ENCODE results near the gene SSR2.
"Not testable (repeated sequence)": the region's sequence is repeated elsewhere in the genome, so short reads cannot be mapped to it uniquely, and the experiment has no call there.

SSR2 gene

DNA sequence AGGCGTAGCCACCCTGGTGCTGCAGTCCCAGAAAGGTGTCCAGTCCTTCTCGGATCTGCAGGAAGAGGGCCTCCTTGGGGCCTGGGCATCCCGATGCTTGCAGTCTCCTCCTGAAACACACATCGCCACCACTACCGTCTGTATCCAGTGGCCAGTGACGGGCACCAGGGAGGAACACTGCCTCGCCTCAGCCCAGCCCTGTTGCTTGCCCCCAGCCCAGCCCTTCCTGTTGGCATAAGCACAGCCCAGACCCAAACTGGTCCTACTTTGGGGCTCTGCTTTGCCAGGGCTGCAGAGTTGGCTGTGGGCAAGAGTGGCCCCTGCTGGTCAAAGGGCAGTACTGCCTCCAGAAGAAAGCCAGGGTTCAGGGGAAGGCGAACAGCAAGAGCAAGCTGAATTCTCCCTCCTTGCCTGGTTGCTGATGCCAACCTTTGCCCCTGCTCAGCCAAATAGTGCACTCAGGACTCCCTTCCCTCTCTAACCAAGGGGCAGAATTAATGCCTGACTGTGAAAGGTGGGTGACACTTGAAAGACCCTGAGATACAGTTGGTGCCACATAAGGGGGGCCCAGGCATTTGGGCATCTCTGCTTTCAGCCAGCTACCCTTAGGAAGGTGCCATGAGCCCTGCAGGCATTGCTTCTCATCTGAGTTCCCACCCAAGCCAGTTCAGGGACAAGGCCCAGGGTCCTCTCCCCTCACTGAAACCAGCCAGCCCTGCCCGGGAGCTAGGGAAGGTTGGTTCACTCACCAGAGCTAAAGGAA is 31.3 kb downstream of the SSR2 start:
- peak; percentile 71 for DNase-seq

DNA sequence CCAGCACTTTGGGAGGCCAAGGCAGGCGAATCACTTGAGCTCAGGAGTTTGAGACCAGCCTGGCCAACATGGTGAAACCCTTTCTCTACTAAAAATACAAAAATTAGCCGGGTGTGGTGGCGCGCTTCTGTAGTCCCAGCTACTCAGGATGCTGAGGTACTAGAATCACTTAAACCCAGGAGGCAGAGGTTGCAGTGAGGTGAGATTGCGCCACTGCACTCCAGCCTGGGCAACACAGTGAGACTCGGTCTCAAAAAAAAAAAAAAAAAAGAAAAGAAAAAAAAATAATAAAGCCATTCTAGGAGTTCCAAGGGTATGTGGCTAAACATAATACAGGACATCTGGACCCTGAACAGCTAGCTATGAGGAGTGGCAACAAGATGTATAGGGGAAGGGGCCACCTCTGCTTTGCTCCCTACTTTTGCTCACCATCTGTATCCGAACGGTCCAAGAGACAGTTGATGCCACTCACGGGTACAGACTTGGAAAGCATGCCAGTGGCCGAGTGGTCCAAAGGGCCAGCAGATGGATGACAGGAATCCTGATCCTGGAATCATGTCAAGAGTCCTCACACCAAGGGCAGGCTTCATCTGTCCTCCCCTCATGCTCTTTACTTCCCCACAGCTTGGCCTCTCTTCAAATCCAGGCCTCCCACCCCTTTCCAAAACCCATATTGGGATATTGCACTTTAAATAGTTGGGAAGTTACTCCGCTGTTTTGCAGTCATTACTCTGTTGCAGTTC is 35.7 kb downstream of the SSR2 start:
- DNase-seq: not testable (repeated sequence)

DNA sequence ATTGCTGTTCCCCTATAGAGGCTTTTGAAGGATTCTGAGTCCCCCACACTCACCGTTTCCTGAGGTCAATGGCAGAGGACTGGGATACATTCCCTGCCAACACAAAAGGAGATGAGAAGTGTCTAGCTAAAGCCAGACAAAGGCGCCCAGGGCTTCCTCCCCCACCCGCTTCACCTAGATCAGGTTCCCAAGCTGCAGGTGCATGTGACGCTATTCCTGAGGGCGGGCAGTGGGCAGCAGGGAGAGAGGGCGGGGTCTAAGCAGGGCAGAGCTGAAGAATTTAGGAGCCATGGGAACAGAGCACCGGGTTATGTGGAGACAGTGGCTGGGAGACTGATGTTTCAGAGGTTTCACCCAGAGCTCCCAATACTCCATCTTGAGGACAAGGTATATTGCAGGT is 36.4 kb downstream of the SSR2 start:
- no peak for DNase-seq

DNA sequence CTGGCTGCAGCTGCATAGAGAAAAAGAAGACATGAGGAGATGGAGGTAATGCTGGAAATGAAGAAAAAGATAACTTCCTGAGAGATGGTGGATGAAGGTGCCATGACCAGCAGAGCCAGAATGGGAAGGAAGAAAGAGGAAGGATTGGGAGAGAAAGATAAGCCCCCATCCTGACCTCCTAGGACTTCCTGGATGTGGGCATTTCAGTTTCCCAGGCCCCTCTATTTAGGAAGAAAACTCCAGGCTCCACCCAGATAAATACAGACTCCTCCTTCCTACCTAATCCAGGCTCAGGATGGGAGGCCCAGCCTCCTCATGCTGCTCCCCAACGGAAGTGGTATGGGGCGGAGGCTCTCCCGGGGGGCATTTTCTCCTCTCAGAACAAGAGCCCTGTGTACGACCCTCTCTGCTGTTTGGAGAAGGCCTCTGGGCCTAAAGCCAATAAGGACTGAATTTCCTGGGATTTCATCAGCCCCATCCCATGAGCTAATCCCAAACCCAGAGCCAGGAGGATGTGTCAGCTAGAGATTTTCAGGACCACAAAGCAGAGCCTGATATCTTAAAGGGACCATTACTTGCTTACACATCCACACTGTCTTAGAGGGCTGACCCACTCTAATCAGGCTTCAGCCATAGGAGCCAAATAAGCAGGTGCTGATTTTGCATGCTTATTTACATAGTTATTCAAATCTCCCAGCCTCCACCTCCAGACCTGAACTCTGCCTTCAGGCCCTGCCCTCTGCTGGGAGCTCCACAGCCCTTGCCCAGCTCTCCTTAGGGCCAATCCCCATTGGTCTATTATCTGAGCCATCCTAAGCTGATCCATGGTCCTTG is 37.3 kb downstream of the SSR2 start:
- no peak for DNase-seq

DNA sequence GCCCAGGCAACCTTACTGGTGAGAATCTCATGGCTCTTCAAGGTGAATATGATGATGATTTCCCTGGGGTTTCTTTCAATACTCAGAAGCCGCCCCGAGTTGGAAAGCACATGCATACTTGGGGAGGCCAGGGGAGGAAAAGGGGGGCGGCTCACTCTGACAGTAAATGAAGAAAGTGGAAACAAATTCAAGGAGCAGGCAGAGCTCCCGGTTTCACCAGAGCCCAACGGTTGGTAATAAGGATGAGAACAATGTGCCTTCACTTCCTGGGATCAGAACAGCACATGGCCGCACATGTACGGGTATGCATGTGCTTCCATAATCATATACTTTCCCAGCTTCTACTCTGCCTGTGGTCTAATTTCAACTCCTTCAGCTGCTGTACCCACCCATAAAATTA is 38.6 kb downstream of the SSR2 start:
- DNase-seq: no peak

DNA sequence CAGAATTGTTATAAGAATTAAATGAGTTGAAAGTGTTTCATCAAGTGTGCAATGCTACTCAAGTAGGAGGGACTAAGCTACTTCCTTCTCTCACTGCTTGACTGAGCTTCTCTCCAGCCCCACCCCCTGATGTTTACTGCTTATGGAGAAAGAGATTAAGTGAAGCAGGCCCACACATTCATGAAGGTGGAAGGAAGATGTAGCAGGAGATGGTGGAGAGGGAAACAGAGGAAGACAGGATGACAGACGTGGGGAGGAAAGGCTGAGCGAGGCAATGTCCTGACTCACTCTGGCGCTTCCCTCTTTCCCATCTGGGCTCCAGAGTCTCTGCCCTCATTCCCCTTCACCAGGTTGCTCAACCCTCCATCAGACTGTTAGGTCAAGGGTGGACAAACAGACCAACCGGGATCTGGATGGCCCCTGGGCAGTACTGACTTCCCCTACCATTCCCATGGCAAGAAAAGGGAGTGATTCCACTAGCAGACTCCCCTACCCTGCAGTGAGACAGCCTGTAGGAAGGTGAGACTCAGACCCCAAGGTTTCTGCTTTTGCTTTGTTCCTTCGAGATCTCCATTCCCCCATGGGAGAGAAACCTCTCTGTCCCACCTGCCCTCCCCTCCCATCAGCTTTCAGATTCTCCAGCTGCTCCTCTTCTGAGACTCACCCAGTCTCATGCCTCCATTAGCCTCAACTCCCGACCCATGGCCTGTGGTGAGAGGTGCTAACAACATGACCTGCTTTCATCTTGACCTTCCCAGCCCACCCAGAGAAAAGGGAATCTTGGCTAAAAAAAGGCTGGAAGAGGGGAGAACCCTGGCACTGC is 39.3 kb downstream of the SSR2 start:
- no peak for DNase-seq

DNA sequence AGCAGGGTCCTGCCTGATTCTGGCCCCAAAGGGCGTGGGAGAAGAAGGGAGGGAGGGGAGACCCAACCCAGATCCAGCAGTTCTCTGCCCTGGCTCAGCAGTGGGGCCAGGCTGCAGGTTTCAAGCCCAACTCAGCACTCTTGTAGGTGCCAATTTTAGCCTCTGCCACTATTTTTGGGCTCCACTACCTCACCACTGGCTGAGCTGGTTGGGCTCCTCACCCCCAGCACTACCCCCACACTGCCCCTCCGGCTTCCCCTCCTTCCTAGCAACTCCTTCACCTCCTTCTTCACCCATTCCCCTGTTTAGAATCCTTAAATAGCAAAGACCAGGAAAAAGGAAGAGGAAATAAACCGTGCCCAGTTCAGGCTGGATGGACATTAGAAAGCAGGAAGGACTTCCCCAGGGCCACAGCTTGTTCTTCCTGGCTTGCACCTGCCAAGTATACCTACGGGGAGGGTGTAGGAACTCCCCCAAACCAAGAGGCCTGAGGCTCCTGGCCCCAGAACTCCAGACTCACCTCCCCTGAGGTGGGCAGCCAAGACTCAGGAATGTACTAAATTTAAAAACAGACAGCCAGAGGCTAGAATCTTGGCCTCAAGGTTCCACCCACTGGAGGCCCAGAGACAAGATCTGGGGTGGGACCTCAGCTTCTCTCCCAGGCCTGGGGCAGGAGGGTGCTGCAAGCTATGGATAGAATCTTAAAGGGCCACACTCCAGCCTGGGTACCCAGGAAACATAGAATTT is 41.0 kb downstream of the SSR2 start:
- no peak for DNase-seq

DNA sequence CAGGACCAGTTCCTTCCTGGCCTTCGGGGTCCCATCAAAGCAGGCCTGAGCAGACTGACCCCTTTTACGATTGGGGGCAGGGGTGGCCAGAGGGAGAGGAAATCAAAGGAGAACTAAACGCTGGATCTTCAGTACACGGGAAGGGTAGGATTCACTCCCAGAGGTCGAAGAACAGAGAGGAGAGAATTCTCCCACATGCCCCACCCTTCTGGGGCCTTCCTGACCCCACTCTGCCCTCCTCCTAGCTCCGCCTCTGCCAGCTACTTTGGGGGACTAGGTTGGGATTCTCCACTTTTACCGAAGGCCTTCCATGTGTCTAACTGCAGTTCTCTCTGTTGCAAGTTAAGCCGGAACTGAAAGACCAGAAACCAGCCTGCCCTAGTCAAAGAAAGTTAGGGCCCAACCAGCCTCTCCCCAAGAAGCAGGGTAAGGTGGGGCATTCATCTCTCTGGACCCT is 41.8 kb downstream of the SSR2 start:
- DNase-seq: no peak

DNA sequence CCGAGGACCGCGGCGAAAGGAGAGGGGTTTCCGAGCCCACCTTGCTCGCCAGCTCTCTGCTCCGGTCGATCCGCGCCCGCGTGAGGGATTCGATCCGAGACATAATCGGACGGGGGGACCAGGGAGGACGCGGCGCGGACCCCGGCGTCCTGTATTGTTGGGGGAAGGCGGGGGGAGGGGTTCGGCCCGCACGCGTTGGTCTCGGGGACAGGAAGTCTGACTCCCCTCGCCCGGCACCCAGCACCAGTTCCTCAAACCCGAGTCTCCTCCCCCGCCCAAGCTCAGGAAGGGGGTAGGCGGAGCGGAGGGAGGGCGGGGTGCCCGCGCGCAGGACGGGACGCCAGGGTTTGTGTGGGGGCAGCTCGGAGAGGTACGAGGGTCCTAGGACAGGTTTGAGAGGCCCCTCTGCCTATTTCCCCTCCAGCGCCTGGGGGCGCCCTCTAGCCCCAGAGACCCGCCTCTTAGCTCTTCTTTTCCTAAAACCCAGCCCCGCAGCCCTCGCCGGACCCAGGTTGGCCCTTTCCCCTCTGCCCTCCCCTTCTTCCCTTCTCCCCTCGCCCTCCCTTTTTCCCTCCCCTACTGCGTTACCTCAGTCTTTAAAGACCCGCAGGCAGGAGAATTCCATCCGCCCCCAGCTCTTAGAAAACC is 42.3 kb downstream of the SSR2 start, which contains the start of gene ARHGEF2:
ARHGEF2 (minus strand) TSS at position 223 of the 648 bp plus-strand sequence; CDS start at position 103, 120 bp downstream.
- peak; percentile 65 for DNase-seq

DNA sequence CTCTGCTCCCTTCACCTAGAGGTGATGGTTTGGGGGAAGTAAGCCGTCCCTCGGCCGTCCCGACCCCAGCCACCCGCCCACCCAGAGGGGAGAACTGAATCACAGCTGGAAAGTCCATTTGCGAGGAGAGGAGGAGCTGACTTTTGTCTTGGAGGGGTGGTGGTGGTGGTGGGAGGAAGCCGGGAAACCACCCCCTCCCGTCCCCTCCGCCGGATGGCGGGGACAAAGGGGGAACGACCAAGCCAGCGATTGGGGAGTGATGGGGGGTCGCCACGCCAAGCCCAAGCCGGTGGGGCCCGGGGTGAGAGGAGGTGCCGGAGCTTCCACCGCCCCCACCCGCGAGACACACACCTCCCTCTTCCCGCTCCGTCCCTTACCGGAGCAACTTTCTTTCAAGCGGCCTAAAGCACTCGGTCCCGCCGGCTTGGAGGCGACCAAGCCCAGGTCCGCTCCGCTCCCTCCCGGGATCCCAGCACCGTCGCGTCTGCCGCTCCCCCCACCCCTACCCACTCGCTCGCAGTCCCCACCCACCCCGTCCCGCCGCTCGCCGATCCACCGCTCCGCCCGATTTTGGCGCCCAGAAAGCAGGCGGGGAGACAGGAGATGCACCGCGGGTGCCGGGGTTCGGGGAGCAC is 42.9 kb downstream of the SSR2 start:
- peak; percentile 54 for DNase-seq

DNA sequence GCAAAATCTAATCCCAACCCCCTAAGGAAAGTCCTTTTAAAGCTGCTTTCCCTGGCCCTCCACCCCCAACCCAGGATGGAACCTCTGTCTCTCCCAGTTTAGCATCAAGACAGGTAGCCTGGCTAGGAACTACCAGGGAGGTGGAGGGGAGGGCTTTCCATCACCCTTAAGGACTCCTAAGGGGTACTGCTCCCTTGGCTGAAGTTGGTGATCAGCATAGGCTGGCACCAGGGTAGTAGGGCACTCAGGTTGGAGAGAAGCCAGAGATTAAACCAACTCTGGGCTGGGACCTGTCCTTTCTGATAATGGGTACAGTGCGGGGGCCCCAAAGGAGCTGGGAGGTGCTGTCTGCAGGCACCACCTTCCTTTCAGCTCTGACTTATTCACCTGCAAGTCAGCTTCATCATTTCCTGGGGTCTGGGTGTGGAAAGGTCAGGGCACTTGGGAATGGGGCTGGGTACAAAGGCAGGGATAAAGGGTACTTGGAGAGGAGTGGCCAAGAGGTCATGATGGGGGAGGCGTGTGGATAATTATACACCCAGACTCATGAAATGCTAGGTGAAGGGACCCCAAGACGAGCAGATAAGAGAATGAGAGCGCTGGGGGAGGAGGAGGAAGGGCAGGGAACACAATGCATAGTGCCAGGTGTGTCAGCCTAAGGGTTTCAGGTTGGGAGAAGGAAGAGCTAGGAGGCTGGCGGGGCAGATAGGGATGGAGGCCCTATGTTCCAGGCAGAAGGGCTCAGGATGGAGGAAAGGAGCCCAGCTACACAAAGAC is 43.6 kb downstream of the SSR2 start:
- no peak for DNase-seq

DNA sequence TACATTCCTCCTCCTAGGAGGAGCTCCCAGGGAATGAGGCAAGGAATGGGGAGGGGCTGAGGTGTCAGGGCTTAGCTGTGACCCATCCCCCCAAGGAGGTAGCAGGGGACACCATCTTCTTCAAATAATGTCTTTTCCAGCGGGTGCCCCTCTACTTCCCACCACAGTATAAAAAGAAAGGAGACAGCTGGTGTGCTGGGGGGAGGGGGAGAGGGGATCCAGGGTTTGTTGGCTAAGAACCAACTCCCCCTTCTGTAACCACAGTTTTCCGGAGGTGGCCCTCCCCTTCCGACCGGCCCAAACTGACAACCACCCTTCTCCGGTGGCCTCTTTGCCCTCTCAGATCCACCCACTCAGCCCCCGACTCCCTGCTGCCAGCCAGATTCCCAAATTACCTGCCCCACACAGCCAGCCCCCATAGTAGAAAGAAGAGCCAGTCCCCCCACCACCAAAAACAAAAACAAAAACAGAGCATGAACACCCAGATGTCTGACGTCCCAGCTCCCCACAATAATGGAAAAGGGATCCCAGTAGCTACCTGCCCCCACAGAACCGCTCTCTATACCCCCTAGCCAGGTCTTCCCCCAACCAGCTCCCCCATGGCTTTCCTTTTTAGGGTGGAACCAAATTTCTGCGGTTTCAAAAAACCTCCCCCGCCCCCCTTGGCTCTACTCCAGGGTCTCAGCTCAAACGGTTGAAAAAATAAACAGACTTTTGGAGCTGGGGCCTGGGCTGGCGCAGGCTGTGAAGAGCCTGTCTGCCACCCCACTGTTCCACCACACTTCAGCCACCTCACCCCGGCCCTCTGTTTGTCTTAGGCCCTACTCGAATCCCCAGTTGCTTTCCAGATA is 44.5 kb downstream of the SSR2 start:
- peak; percentile 56 for DNase-seq

DNA sequence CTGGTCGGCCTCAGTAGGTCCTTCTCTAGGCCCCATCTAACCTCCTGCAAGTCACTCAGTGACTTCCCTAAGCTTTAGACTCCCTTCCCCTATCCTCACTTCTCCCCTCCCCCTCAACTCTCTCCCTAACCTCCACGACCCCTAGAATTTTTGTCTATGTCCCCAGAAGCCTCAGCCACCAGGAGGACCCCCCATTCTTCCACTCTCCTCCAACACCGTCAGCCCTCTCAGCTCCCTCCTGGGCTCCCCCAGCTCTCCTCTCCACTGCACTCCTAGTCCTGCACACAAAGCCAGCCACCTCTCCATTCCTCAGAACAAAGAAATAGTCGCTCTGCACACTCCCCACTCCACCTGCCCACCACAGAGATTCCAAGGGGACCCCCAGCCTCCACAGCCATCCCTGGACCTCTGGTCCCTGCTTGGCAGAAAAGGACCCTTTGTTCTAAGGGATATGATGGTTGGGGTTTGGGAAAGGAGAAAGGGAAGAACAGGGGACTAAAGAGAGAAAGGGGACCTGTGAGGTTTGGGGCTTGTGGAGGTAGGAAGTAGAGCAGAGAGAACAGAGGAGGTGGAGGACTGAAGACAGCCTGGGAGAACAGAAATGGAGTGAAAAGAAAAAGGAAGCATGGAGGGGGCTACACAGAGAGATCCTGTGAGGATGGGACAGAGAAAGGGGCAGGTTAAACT is 45.2 kb downstream of the SSR2 start:
- DNase-seq: no peak

DNA sequence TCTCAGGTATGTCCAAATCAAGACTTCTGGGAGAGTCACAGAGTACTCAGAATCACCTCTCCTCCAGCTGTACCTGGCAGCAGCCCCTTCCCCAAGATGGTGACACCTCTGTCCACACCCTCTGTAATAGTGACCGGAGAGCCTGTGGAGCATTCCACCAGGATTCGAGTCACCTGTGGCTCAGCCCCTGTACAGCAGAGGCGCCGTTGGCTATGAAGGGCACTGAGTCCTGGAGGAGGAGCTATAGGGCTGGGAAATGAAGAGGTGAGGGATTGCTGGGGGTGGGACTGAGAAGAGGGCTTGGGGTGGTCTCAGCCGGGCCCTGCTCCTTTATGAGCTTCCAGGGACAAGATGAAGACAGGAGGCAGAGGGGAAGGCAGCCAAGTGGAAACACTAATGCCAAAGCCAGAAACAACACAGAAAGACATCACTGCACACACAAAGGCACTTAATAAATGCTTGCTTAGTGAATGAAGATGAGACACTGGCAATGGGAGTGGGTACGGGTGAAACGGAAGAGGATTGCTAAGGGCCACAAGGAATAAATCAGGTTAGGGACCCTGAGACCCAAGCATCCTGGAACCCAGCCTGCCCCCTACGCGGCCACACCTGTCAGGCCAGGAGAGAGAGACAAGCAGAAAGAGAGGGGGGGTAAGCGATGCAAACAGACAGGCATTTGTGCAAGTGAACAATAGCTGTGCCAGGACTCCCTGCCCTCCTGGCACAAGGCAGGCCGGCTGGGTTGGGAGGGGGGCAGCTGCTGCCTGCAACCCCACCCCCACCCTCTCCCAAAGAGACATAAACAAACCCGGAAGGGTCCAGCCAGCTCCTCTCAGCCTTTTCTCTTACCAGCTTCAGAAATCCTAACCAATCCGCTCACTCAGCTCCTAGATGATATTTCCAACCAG is 46.3 kb downstream of the SSR2 start:
- no peak for DNase-seq

DNA sequence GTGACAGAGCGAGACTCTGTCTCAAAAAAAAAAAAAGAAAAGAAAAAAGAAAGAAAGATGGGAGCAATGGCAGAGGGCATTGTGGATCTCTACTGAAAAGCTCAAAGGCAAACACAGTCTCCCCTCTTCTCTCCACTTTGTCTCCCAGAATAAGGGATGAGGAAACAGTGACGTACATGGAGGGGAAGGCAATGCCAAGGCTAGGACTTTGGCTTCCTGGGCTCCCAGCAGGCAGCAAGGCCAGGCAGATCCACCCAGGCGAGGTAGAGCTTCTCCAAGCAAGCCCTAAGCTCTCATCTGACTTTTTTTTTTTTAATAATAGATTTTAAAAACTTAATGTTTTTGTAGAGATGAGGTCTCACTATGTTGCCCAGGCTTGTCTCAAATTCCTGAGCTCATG is 47.0 kb downstream of the SSR2 start:
- no peak for DNase-seq

DNA sequence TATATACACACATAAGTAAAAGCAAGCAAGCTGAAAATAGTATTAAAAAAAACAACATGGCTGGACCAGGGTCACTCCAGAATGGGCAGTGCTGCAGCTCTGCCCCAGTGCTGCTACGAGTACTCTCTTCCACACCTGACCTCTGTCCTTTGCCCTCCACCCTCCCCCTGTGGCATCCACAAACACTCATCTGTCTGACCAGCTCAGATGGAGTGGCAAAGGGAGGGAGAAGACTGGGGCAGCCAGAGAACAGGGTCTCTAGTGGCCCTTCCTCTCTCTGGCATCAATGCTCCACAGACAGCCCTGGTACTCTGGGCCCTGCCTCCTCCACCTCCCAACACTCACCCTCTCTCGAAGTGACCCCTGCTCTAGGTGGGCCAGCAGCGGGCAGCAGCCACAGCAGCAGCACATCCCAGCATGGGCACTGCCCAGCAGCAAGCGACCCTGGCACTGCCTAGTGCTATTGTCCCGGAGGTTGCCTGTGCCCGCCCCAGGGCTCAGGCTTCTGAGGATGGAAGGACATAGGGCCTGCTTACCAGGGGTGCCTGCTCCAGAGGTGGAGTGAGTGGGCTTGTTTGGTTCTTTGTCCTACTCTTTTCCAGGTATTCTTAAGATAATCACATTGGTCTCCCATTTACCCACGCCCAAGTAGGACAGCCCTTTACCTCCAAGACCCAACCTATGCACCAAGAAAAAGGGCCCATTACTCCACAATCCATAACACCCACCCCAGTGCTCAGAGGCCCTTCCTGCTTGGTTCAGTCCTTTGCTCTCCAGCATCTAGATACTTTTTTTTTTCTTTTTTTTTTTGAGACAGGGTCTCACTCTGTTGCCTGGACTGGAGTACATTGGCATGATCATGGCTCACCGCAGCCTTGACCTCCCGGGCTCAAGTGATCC is 48.6 kb downstream of the SSR2 start:
- DNase-seq: no peak

Data from activated CD4-positive, alpha-beta T cell treated with anti-CD3 and anti-CD28 coated beads for 1 hour (primary cell).